HG02678 (cell line): ENCODE measurements around the gene SBF2.
"Not testable (repeated sequence)": the region's sequence is repeated elsewhere in the genome, so short reads cannot be mapped to it uniquely, and the experiment has no call there.

Experiments used
- ATAC-seq: cut with Tn5 transposase; IDR thresholded peaks from one replicate; pipeline ENCODE4 v1.9.1; 2021; ENCODE audit warnings: mild to moderate bottlenecking, moderate library complexity; ENCODE audit not compliant: unreplicated experiment

SBF2 gene

GRCh38 chr11:10076458-10077141 is 217.4 kb downstream of the SBF2 start:
- ATAC-seq: peak; percentile 73

GRCh38 chr11:10075141-10075540 is 218.9 kb downstream of the SBF2 start:
- ATAC-seq: no peak

GRCh38 chr11:10072841-10073240 is 221.2 kb downstream of the SBF2 start:
- ATAC-seq: no peak

- ATAC-seq: no peak
These were observed 221.9 kb downstream of the SBF2 start for GRCh38 chr11:10072142-10072541.

GRCh38 chr11:10067629-10068300 is 226.3 kb downstream of the SBF2 start:
- no peak for ATAC-seq

GRCh38 chr11:10066441-10066840 is 227.6 kb downstream of the SBF2 start:
- ATAC-seq: no peak

- ATAC-seq: no peak
These were observed 229.2 kb downstream of the SBF2 start for GRCh38 chr11:10064828-10065227.

- no peak for ATAC-seq
These were observed 235.7 kb downstream of the SBF2 start for GRCh38 chr11:10058356-10058755.

- ATAC-seq: no peak
These were observed 242.0 kb downstream of the SBF2 start for GRCh38 chr11:10051868-10052586.

GRCh38 chr11:10050561-10050960 is 243.5 kb downstream of the SBF2 start:
- ATAC-seq: no peak

GRCh38 chr11:10049756-10050155 is 244.3 kb downstream of the SBF2 start:
- no peak for ATAC-seq

- no peak for ATAC-seq
These were observed 245.7 kb downstream of the SBF2 start for GRCh38 chr11:10048350-10048749.

- ATAC-seq: no peak
These were observed 249.4 kb downstream of the SBF2 start for GRCh38 chr11:10044618-10045017.

GRCh38 chr11:10042699-10043098 is 251.3 kb downstream of the SBF2 start:
- ATAC-seq: no peak

GRCh38 chr11:10041748-10042446 is 252.1 kb downstream of the SBF2 start:
- no peak for ATAC-seq

GRCh38 chr11:10041332-10041731 is 252.7 kb downstream of the SBF2 start:
- ATAC-seq: no peak

GRCh38 chr11:10038521-10039302 is 255.3 kb downstream of the SBF2 start:
- ATAC-seq: no peak

- ATAC-seq: not testable (repeated sequence)
These were observed 258.1 kb downstream of the SBF2 start for GRCh38 chr11:10035932-10036331.

GRCh38 chr11:10032935-10033334 is 261.1 kb downstream of the SBF2 start:
- ATAC-seq: no peak

- no peak for ATAC-seq
These were observed 263.9 kb downstream of the SBF2 start for GRCh38 chr11:10030122-10030490.
